ENCODE results near the gene CALHM3.

DNA sequence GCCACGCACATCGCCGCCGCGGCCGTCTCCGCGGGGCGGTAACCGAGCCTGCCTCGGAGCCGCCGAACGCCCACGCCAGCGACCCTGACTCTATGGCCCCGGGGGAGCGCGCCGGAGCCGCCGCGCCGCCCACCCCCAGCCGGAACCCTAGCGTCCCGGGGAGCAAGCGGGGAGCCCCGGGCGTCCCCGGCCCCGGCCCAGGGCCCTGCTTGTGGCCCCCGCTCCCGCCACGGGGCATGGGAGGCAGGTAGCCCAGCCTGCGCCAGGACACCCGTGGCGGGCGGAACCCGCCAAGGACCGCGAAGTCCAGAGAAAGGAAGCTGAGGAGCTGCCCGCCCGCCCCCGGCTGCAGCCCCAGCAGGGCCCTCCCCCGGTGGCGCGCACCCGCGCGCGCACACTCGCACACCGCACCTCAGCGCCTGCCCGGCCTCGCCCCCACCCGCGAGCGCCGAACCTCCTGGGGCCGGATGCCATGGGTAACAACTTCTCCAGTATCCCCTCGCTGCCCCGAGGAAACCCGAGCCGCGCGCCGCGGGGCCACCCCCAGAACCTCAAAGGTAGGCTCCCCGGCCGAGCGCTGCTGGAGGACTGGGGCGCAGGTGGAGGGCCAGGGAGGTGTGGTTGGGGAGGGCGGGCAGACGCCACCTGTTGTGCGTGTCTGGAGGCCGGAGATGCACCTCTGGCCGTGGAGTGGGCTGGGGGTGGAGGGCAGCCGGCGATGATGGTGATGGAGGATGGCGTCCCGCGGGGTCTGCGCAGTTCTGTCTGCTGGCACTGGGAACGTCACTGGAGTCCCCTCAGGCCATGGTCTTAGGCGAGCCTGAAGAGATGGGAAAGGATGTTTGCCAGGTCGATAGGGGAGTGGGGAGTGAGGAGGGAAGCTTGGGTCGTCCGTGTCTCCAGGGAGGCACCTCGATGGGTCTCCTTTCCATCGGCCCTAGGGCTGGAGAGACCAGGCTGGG is 15.2 kb upstream of the CALHM3 start:
- TF ChIP-seq CTCF (conservative IDR thresholded peaks at IDR 0.05; ENCODE audit: low read depth, low read length), result no peak
- TF ChIP-seq EZH2 (IDR thresholded peaks at IDR 0.05; ENCODE audit: low read length, unreplicated experiment), result no peak

All from PC-3 (cell line).